GM18499 (cell line): ENCODE data around the gene HSD17B12.

Experiments
- ATAC-seq: cut with Tn5 transposase; IDR thresholded peaks from one replicate; pipeline ENCODE4 v1.9.1; 2021; ENCODE audit warnings: moderate number of reproducible peaks; ENCODE audit not compliant: insufficient read depth, unreplicated experiment

HSD17B12 gene

DNA sequence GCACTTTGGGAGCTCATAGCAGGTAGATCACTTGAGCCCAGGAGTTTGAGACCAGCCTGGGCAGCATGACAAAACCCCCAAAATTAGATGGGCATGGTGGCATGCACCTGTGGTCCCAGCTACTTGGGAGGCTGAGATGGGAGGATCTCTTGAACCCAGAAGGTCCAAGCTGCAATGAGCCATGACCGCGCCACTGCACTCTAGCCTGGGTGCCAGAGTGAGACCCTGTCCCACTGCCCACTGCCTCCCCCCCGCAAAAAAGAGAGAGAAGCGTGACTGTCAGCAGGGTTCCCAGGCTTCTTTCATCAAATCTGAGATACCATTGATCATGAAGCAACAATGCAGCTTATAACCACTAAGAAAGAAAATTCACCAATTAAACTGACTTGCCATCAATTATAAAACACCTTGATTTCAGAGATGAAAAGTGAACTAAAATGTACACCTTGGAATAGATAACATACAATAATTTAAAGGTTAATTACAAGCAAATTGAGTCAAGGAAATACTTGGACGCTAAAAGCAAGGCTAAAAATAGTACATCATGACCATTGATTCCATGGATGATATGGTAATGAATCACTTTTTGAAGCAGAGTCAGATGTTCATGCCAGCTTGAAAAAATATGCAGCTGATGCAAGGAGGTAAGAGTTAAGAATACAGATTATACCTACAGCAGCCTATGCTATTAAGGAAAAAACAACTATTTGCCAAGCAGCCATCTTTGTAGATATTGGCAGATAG lies 109.3 kb downstream of the HSD17B12 start:
- no peak for ATAC-seq

DNA sequence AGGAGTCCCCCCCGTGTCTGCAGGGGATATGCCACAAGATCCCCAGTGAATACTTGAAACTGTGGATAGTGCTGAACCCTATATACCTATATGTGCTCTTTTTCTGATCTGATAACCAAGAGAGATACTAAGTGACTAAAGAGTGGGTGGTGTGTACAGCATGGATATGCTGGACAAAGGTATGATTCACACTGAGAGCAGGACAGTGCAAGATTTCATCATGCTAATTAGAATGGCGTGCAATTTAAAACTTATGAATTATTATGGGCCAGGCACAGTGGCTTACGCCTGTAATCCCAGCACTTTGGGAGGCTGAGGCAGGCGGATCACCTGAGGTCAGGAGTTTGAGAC lies 109.9 kb downstream of the HSD17B12 start:
- ATAC-seq = no peak

DNA sequence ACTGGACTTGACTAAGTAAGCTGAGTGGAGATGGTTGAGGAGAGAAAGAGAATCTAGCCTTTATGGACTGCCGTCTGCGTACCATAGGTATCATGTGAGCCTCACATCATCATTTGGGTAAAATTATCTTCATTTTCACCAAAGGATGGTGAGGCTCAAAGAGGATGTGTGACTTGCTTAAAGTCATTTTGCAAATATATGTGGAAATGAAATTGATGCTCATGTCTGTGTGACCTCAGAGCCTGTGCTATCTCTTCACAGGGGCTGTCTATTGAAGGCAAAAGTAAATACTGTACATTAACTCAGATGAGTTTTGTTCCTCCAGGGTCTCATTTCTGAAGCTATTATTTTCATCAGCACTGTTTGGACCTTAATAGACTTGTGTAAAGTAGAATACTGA lies 116.8 kb downstream of the HSD17B12 start:
- no peak for ATAC-seq

DNA sequence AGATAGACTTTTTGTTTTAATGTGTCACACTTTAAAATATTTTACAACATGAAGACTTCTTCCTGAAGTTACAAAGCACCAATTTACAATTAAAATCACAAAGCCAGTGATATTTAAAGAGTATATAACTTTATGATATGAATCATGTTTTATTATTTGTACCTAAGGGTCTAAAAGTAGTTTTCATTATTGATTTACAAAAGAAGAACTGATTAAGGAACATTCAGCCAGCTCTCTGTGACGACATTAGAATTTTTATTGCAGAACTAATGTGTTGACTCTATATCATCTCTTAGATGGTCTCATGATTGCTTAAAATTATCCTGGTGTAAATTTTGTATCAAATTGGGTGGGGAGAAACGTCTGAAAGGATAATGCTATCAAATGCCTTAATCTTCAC lies 117.3 kb downstream of the HSD17B12 start:
- ATAC-seq = no peak

DNA sequence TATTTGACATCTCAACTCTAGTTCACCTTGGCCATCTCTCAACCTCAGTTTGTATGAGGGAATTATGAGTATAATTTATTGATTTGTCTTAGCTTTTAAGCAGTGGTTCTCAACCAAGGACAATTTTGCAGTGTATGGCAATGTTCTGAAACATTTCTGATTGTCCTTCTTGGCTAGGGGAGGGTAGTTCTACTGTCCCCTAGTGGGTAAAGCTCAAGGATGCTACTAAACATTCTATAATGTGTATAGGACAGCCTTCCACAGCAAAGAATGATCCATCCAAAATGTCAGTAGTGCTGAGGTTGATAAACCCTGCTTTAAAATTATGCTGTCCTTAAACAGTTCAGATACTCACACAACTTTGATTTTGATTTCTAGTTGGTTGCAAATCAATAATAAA lies 122.0 kb downstream of the HSD17B12 start:
- ATAC-seq = no peak

DNA sequence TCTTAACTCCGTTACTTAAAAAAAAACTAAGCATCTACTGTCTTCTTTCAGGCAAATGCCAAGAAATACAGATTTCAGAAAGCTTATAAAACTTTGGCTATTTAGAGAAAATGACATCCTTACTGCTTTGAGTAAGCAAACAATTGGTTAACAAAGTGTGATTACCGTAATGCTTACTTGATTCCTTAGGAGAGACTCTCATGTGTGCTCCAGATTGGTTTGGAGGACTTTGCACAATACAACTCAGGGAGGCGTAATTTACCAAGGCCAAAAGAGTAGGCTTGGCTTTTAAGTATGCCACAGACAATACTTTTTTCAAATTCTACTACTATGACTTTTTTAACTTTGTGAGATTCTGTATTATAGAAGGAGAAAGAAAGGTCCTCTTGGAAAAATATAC lies 123.2 kb downstream of the HSD17B12 start:
- no peak for ATAC-seq

DNA sequence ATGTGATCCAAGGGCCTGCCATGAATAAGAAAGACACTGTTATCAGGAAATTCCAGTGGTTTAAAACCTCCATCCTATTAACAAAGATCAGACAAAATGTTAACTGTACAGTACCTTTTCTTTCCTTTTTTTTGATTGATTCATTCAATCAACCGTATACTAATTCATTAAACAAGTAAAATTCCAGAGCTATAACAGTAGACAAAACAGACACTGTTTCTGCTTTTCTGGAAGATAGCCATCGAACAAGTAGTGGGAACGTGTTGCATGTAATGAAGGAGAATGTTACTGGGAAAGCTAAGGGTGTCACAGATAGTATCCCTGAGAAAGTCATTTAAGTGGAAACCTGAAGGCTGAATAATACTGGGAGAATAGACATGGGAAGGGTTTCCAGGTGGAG lies 126.4 kb downstream of the HSD17B12 start:
- no peak for ATAC-seq

DNA sequence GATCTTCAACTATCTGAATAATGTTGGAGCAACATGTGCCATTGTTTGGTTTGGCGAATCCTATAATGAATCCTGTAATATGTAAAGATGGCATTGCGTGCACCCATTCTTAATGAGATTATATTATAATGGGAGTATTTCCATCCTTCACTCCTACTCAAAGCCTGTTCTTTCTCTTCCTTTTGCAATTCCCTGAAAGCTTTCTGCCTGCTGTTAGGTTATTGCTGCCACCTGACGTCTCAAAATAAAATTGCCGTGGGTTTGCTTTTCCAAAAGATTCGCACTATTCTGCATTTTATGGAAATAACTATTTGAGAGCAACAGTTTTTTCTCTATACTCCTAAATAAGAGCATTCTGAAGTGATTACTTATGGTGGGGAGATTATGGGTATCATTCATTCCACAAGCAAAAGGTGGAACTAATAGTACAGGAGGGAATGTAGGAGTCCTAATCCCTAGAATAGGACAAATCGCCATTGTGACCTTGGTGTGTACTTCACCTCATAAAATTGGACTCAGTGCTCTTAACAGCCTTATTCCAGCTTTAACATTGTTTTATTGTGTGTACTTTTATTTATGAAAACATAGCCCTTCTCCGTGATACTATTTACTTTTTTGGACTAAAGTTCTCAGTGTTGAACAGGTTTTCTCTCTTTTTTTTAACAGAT lies 130.5 kb downstream of the HSD17B12 start:
- no peak for ATAC-seq

DNA sequence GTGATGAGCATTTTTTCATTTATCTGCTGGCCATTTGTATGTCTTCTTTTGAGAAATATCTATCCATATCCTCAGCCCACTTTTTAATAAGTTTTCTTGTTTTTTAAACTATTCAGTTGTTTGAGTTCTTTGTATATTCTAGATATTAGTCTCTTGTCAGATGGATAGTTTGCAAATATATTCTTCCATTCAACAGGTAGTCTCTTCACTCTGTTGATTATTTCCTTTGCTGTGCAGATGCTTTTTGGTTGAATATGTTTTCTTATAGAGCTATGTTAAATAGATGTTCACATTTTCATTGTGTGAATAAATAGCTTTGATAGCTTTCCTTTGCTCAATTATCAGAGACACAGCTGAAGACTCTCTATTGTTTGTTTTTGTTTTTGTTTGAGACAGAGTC lies 131.9 kb downstream of the HSD17B12 start:
- no peak for ATAC-seq

DNA sequence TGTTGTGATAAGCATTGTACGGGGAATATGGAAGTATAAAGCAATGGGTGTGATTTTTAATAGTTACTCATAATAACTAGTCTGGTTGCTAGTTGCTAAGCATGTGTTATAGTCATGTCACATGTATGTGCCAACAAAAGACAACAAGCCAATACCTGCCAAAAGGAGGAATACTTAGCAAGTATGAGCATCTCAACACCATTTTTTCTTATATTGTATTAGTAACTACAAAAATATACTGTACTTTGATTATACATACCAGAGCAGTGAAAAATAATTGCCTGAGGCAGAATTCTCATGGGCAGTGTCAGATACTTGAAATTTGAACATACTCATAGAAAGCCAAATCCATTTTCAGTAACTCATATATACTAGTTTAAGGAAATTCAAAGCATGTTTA lies 137.7 kb downstream of the HSD17B12 start:
- ATAC-seq = no peak

DNA sequence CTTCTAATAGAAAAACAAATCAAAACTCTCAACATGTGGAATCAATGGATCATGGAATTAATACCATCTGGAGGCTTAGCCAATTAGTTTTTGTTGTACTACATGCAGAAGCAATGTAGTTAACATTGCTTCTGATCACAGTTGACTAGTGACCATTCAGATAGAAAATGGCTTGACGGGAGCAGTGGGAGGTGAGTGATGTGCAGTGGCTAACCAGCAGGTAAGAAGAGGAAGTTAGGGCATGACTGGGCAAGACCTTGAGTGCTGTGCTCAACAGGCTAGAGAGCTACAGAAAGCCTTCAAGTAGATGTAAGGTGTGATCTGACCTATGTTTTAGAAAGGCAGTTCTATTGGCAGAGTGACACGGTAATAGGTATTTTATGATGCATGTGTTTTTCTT lies 139.4 kb downstream of the HSD17B12 start:
- peak; percentile 62 for ATAC-seq

DNA sequence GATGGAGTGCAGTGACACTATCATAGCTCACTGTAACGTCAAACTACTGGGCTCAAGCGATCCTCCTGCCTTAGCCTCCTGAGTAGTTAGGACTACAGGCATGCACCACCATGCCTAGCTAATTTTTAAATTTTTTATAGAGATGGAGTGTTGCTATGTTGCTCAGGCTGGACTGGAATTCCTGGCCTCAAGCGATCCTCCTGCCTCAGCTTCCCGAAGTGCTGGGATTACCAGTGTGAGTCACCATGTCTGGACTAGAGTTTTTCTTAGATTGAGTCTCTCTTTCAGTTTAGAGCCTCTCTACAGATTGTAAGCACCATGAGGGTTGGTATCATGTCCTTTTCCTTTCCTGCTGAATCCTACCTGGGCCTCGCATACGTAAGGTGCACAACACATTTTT lies 142.8 kb downstream of the HSD17B12 start:
- ATAC-seq = no peak

DNA sequence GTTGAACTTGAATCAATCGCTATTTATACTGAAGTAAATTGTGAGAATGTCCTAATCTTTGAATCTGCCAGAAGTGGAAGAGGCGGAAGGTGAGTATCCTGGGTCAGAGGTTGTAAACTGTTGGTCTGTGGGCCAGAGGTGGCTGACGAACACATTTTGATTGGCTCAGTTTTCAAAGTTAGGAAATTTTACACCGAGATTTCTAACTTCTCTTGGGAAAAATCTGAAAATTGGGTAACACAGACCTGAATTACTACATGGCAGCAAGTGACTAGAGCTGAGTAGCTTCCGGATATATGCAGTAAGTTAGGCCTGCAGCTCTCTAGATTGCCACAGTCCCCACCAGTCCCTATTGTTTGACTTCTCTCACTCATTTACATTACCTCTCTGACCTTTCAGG lies 143.3 kb downstream of the HSD17B12 start:
- ATAC-seq = no peak

DNA sequence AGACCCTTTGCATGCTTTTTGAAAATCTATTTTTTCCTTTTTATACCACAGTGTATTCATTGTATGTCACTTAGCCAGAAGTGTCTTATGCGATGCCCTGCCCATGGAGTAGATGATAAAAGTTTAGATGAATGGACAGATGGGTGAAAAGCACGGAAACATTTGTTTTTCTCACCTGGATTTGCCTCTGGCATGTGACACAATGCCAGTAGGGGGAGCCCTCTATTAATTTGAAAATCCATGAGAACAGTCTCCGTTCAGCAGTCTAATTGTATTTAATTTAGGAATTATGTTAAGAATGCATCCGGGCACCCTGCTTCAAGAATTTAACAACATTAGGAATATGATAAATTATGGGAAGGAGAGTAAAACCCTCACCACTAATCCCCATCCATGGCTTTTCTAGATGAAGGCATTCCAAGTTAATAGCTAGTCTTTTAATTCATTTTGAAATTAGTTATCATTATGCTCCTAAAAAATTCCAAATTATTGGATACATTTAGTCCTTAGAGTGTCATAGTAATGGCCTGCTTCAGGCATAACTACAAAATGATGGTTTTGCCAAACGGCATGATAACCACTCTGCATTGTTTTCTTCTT lies 144.8 kb downstream of the HSD17B12 start:
- no peak for ATAC-seq

DNA sequence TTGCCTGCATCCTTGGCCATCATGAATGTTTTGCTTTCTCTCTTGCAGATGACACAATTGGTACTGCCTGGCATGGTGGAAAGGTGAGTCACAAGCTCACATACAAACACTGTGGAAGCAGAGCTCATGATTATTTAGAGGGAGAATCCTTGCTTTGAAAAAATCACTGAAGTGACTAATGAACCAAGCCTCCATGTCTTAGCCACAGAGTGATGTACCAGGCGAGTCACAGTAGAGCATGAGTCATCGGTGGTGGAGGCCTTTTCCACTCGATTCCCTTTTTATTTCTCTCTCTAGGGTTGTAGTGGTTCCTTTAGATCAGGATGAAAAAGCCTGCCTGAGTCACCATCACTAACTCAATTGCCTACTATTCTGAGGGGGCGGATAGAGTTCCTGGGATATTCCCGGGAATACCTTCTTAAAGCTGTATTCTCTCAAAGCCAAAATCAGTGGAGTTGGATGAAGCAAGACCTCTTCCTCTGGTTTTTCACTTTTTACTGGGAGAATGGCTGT lies 150.4 kb downstream of the HSD17B12 start:
- no peak for ATAC-seq

DNA sequence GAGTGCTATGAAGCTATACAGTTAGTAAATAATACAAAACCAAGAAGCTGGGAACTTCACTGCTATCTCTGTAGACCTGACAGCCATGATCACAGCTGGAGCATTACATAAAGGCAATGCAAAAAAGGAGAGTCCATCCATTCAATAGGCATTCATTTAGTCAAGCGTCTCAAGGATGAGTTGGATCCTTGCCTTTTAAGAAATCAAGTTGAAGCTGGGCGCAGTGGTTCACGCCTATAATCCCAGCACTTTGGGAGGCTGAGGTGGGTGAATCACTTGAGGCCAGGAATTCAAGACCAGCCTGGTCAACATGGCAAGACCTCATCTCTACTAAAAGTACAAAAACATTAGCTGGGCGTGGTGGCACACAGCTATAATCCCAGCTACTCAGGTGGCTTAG lies 152.0 kb downstream of the HSD17B12 start:
- ATAC-seq = no peak

DNA sequence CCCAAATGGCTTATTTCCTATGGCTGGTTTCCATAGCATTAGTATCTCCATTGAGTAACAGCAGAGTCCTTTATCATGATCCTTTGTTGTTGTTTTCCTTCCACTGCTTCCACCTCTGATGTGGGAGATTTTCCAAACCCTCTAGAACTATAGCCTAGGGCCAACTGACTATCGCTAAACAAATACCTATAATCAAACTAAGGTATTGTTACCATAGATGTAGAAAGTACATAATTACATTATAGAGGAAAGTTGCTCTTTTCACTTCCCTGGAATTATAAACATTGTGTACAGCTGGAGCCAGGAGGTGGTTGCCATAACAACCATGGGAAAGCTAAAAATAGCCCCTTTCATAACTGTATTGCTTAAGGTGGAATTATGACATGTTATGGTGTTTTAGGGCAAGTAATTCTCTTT lies 153.1 kb downstream of the HSD17B12 start:
- ATAC-seq = no peak

DNA sequence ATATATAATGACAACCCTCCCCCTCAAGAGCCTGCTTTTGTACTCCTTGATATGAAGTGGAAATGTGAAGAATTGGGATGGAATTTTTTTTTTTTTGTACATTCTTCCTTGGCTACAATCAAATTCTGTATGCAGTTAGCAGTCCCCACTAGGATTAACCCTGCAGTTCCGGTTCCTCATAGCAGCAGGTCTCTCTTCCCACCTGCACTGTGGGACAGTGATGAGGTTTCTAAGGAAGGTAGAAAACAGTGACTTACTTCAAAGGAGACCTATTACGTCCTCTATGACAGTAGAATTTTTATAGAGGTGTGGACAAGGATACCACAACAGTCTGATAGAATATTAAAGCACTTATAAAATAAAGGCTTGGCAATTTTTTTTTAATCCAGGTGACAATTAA lies 153.7 kb downstream of the HSD17B12 start:
- no peak for ATAC-seq

DNA sequence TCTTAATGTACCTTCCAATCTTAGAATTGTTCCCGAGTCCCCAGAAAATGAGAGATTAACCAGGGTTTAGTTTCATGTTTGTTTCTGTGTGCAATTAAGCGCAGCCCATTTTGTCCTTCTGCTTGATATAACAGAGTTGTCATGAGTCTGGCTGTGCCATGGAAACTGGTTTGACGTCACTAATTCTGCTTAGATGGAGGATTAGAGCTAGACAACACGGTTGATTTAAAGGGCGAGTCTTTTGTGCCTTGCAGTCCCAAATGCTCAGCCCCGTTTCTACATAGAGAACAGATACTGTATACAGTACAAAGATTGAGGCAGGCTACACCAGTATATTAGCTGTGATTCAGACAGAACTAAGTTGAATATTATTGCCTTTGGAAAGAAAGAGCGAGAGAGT lies 154.6 kb downstream of the HSD17B12 start:
- no peak for ATAC-seq

DNA sequence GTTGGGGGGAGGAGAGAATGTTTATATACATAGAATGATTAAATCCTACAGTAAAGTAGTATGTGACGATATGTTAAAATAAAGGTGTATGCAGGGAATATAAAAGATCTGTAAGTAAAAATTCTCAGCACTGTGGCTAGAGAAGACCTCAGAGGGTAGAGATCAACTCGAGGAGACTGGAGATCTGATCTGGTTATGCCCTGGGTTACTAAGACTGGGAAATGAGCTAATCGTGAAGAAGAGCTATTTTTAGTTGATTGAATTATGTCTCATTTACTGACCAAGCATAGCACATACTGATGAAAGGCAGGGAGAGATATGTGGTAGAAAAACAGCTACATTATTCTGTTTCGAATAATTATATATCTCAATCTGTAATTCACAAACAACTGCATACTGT lies 157.3 kb downstream of the HSD17B12 start:
- ATAC-seq = no peak

DNA sequence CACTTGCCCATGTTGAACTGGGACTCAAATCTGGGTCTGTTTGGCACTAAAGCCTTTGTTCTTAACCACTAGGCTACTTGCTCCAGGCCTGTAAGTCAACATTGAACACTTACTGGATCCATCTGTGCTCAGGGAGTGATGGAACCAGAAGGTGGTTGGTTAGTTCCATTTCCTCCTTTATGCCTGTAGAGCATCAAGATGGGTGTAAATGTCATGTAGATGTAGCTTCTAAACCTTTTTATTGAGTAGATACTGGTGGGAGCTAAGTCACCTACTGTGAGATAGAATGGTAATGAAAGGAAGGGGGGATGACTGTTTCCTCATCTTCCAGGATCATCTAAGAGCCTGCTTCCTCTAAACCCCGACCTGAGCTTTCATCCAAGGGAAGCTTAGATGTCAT lies 161.5 kb downstream of the HSD17B12 start:
- no peak for ATAC-seq

DNA sequence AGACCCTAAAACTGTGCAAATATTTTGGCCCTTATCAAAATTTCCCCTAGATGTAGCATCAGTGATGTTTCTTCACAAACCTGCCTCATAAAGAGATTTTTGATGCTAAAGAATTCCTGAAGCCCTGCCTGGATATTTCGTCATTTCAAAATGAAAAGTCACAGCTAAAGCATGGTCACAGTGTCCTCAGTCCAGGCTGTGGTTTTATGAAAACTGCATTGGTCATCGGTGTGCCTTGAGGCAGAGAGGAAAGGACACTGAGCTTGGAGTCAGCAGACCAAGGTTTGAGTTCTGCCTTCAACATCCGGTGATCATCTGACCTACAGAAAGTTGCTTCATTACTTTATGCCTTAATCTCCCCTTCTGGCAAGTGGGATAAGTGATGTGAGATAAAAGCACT lies 165.3 kb downstream of the HSD17B12 start:
- ATAC-seq = no peak
